Duodenal mucosa (tissue), 2 donors: ENCODE results near the gene PTMS.

Source experiments
- H3K27ac ChIP-seq: one replicate; pipeline ENCODE4 v1.7.0; 2013; ENCODE audit warnings: low read depth, low read length
- H3K27me3 ChIP-seq, 2 donors: one replicate each; pipeline ENCODE4 v1.7.0; 2013; ENCODE audit warnings: low read length in 2 of 2, control low read depth in 1 of 2; ENCODE audit not compliant: insufficient read depth in 2 of 2, control insufficient read depth in 1 of 2
- H3K36me3 ChIP-seq, 2 donors: one replicate each; pipeline ENCODE4 v1.7.0; 2013; ENCODE audit warnings: low read length in 2 of 2, control low read depth in 1 of 2; ENCODE audit not compliant: insufficient read depth in 2 of 2, control insufficient read depth in 1 of 2
- H3K4me1 ChIP-seq, 2 donors: one replicate each; pipeline ENCODE4 v1.7.0; 2013; ENCODE audit warnings: low read length in 2 of 2, control low read depth in 1 of 2; ENCODE audit not compliant: insufficient read depth in 2 of 2, control insufficient read depth in 1 of 2
- H3K4me3 ChIP-seq, 2 donors: one replicate each; pipeline ENCODE4 v1.7.0; 2013; ENCODE audit warnings: low read length in 2 of 2, low read depth in 1 of 2
- H3K9ac ChIP-seq, 2 donors: one replicate each; pipeline ENCODE4 v1.7.0; 2013; ENCODE audit warnings: low read length in 2 of 2, low read depth in 1 of 2
- H3K9me3 ChIP-seq, 2 donors: one replicate each; pipeline ENCODE4 v1.7.0; 2013; ENCODE audit warnings: low read length in 2 of 2, control low read depth in 1 of 2; ENCODE audit not compliant: control insufficient read depth in 1 of 2

PTMS gene, protein sequence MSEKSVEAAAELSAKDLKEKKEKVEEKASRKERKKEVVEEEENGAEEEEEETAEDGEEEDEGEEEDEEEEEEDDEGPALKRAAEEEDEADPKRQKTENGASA

DNA sequence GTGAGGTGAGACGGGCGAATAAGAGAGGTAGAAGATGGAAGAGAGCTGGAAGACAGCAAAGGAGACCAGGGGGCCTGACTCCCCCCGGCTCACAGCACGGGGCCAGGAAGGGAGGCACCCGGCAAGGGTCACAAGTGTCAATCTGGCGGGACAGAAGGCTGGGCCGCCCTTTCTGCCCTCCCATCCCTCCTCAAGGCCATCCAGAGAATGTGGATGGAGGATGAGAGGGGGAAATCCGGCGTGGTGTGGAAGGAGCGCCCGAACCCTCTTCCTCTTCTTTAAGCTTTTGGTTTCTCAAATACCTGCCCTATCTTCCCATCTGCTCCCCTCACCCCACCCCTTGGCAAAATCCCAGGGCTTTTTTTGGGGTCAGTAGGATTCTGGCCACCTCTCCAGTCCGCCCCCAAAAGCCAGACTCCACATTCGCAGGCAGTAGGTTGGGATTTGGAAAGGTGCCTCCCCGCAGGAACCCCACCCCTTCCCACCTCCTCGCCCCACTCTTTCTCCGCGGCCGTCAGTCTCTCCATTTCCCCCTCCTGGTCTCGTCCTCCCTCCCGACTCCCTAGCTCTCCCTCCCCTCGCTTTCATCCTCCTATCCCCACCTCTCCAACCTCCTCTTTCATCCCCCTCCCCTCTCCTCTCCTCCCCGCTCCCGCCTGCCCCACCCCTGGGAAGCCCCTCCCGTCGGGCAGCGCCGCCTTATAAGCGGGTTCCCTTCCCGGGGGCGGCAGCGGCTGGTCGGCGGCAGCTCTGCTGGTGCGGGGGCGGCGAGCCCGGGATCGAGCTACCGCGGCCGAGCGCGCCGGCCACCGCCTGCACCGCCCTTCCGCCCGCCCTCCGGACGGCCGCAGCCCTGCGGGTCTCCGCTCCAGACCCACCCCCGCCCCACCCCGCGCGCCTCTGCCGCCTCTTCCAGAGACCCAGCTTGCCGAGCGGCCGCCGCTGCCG is at the start of gene PTMS:
TSS of gene PTMS (plus strand) at position 730 of the 948 bp plus-strand sequence. CDS start 343 bp downstream, outside the sequence.
- no peaks in the 10 kb centered on the region for H3K27me3 ChIP-seq
- H3K9me3 ChIP-seq = no peaks in the 10 kb centered on the region
- peak within 1 kb of the TSS; percentile 74 for H3K27ac ChIP-seq
- peak within 1 kb of the TSS; percentile 68 to 76 for H3K4me3 ChIP-seq
- peaks cover 36 to 38% of the 10 kb centered on the region in 2 donors for H3K4me1 ChIP-seq
- peaks cover 0 to 3% of the 10 kb centered on the region in 2 donors for H3K36me3 ChIP-seq
- peak within 1 kb of the TSS; percentile 45 to 59 for H3K9ac ChIP-seq

DNA sequence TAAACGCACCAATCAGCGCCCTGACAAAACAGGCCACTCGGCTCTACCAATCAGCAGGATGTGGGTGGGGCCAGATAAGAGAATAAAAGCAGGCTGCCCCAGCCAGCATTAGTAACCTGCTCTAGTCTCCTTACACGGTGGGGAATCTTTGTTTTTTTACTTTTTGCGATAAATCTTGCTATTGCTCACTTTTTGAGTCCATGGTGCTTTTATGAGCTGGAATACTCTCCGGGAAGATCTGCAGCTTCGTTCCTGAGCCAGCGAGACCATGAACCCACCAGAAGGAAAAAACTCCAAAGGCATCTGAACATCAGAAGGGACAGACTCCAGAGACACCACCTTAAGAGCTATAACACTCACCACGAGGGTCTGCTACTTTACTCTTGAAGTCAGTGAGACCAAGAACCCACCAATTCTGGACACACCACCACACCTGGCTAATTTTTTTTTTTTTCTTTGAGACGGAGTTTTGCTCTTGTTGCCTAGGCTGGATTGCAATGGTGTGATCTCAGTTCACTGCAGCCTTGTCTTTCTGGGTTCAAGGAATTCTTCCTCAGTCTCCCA is 49.2 kb upstream of the PTMS start:
- Histone ChIP-seq H3K9me3 (no peaks in the 10 kb centered on the region), H3K27ac (no peak overlapping the region), H3K4me1 (no peaks in the 10 kb centered on the region), H3K27me3 (no peaks in the 10 kb centered on the region), H3K9ac (no peak overlapping the region), H3K36me3 (no peaks in the 10 kb centered on the region), H3K4me3 (no peak overlapping the region)

DNA sequence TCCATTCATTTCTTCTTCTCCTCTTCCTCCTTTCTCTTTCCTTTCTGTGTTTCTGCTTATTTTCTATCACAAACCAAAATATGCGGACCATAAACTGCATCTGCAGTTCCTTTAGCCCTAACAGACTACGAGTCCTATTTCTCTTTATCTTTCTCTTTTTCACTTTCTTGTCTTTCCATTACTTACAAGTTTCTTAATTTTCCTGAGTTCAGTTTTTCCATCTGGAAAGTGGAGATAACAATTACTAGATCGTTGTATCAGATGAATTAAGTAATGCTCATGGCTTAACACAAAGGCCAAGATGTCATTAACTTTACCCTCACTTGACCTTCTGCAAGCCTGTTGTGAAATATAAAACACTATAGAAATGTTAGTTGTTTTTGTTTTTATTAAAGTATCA is 43.3 kb upstream of the PTMS start:
- Histone ChIP-seq H3K4me1 (peaks cover 8% of the 10 kb centered on the region in 2 donors), H3K27ac (no peak overlapping the region), H3K27me3 (no peaks in the 10 kb centered on the region), H3K9me3 (no peaks in the 10 kb centered on the region), H3K9ac (no peak overlapping the region), H3K4me3 (no peak overlapping the region), H3K36me3 (peaks cover under 1 to 6% of the 10 kb centered on the region in 2 donors)

DNA sequence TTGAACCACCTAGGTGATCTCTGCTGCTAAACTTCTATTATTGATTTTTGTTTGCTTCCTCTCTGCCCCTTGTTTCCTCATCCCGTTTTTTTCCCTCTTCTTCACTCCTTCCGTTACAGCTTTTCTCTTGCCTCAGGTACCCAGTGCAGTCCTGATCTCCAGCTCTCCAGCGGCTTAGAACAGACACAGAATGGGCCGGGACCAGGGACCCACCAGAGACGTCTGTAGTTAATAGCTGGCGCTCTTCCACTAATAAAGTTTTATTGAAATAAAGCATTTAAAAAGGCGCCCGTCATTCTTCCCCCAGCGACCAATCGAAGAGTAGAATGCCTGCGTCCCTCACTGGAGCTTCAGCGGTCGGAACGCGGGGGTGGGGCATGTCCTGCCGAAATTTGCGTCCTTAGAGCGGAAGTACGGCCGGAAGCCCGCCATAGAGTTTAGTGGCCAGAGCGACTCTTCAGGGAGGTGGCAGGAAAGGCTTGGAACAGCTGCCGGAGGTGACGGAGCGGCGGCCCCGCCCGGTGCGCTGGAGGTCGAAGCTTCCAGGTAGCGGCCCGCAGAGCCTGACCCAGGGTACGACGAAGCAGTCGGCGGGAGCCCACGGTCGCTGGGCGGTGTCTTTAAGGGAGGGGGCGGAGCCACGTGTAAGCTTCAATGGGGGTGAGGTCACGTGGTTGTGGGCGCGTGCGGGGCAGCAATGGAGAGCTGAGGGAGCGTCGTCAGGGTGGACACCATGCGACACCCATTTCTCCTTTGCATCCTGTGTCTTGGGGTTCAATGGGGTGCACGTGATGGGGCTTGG is 42.4 kb upstream of the PTMS start, which contains the start of gene COPS7A:
TSS of gene COPS7A (plus strand) at position 440 of the 802 bp plus-strand sequence. CDS start 611 bp downstream, outside the sequence.
- Histone ChIP-seq H3K27me3 (no peaks in the 10 kb centered on the region), H3K27ac (peak within 1 kb of the TSS; percentile 84), H3K9ac (peak within 1 kb of the TSS; percentile 59 to 85), H3K4me1 (peaks cover 8% of the 10 kb centered on the region in 2 donors), H3K4me3 (peak within 1 kb of the TSS; percentile 89 to 90), H3K9me3 (no peaks in the 10 kb centered on the region), H3K36me3 (peaks cover 9 to 15% of the 10 kb centered on the region in 2 donors)

DNA sequence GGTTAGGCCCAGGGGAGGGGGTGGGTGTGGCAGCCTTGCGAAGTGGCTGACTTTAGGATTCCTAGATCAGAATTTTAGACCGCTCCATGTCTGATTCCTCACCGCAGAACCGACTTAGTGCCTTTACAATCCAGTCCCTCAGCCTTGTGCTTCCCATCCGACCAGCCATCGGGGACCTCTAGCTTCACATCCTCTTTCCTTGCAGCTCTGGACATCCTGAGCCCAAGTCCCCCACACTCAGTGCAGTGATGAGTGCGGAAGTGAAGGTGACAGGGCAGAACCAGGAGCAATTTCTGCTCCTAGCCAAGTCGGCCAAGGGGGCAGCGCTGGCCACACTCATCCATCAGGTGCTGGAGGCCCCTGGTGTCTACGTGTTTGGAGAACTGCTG is 41.8 kb upstream of the PTMS start:
- peak overlapping the region; percentile 84 for H3K27ac ChIP-seq
- no peaks in the 10 kb centered on the region for H3K27me3 ChIP-seq
- H3K4me1 ChIP-seq = peaks cover 8% of the 10 kb centered on the region in 2 donors
- peak overlapping the region; percentile 59 to 85 for H3K9ac ChIP-seq
- H3K4me3 ChIP-seq = peak overlapping the region; percentile 89 to 90
- no peaks in the 10 kb centered on the region for H3K9me3 ChIP-seq
- peaks cover 15 to 21% of the 10 kb centered on the region in 2 donors for H3K36me3 ChIP-seq

DNA sequence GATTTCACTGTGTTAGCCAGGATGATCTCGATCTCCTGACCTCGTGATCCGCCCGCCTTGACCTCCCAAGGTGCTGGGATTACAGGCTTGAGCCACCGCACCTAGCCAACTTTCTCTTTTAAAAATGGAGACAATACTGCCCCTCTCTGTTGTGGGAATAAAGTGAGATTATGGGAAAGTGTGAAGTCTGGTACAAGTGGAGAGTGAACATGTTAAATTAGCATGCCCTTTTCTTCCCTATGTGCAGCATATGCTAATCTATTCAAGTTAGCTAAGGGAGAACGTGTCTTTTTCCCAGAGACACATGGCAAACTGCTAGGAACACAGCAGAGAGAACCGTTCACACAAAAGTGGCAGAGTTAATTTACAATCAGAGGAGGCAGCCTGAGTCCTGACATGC is 40.8 kb upstream of the PTMS start:
- no peak overlapping the region for H3K27ac ChIP-seq
- no peak overlapping the region for H3K4me3 ChIP-seq
- peaks cover 23 to 31% of the 10 kb centered on the region in 2 donors for H3K36me3 ChIP-seq
- H3K9ac ChIP-seq = no peak overlapping the region
- peaks cover 8% of the 10 kb centered on the region in 2 donors for H3K4me1 ChIP-seq
- H3K9me3 ChIP-seq = no peaks in the 10 kb centered on the region
- no peaks in the 10 kb centered on the region for H3K27me3 ChIP-seq

DNA sequence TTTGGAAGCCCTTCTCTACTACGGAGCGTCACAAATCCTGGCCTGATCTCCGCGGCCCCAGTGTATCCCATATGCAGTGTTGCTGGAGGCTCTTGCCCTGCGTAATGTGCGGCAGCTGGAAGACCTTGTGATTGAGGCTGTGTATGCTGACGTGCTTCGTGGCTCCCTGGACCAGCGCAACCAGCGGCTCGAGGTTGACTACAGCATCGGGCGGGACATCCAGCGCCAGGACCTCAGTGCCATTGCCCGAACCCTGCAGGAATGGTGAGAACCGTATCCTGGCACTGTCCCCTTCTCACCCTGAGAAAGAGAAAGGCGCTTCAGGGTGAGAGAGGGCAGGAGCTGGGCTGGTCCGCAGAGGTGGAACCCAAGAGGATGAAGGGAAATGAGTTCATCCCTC is 37.0 kb upstream of the PTMS start:
- no peak overlapping the region for H3K4me3 ChIP-seq
- no peaks in the 10 kb centered on the region for H3K9me3 ChIP-seq
- H3K36me3 ChIP-seq = peaks cover 35 to 44% of the 10 kb centered on the region in 2 donors
- no peak overlapping the region for H3K27ac ChIP-seq
- no peaks in the 10 kb centered on the region for H3K27me3 ChIP-seq
- no peak overlapping the region for H3K9ac ChIP-seq
- H3K4me1 ChIP-seq = peaks cover 8% of the 10 kb centered on the region in 2 donors

DNA sequence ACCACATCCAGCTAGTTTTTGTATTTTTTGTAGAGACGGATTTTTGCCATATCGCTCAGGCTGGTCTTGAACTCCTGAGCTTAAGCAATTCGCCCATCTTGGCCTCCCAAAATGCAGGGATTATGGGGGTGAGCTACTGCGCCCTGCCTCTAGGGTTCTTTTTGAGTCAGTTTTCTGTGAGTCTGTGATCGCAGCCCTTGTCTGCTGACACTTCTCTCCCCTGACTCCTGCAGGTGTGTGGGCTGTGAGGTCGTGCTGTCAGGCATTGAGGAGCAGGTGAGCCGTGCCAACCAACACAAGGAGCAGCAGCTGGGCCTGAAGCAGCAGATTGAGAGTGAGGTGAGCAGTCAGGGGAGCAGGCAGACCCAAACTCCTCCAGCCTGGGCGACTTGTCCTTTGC is 36.0 kb upstream of the PTMS start:
- no peak overlapping the region for H3K9ac ChIP-seq
- no peaks in the 10 kb centered on the region for H3K27me3 ChIP-seq
- H3K9me3 ChIP-seq = no peaks in the 10 kb centered on the region
- peaks cover 35 to 45% of the 10 kb centered on the region in 2 donors for H3K36me3 ChIP-seq
- H3K27ac ChIP-seq = no peak overlapping the region
- peaks cover 5 to 8% of the 10 kb centered on the region in 2 donors for H3K4me1 ChIP-seq
- no peak overlapping the region for H3K4me3 ChIP-seq

DNA sequence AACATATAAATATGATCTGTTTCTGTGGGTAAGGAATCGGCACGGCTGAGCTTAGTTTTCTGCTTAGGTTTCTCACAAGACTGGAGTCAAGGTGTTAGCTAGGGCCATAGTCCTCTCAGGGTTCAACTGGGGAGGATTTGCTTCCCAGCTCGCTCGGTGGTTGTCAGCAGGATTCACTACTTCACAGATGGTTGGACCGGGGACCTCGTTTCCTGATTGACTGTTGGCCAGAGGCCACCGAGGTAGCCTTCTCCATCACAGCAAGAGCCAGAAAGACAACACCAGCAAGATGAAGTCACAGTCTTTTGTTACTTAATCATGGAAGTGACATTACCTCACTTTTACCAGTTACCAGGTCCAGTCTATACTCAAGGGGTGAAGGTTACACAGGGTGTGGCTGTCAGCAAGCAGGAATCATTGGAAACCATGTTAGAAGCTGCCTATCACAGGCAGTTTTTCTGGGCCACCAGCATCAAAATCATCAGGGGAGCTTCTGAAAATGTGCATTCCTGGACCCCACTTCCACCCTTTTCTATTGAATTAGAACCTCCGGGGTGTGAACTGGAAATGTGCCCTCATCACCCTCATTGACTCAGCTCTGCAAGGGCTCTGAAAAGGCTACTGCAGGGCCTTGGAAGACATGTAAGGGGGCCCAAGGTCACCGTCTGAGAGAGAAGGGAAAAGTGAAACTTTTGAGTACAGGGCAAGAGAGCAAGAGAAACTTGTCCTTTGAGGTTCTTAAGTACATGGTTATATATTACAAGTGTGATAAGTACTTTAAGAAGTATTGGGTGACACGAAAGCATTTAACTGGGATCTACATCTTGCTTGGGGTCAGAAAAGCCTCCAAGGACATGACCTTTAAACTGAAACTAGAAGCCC is 31.4 kb upstream of the PTMS start:
- Histone ChIP-seq H3K27ac (no peak overlapping the region), H3K36me3 (peaks cover 16 to 22% of the 10 kb centered on the region in 2 donors), H3K9ac (no peak overlapping the region)

More for the DNA sequence above, 31.4 kb upstream of the PTMS start:
- Histone ChIP-seq H3K27me3 (no peaks in the 10 kb centered on the region), H3K4me3 (no peak overlapping the region), H3K9me3 (no peaks in the 10 kb centered on the region), H3K4me1 (peaks cover 9 to 12% of the 10 kb centered on the region in 2 donors)
